ENCODE results near the gene IGSF22. TPM values are rescaled to one million over a fixed set of nuclear protein-coding genes. Genes with fewer than 3 reads are reported as not detected.

IGSF22 gene
- total RNA-seq, 1 experiment from 2014 or later = not detected

DNA sequence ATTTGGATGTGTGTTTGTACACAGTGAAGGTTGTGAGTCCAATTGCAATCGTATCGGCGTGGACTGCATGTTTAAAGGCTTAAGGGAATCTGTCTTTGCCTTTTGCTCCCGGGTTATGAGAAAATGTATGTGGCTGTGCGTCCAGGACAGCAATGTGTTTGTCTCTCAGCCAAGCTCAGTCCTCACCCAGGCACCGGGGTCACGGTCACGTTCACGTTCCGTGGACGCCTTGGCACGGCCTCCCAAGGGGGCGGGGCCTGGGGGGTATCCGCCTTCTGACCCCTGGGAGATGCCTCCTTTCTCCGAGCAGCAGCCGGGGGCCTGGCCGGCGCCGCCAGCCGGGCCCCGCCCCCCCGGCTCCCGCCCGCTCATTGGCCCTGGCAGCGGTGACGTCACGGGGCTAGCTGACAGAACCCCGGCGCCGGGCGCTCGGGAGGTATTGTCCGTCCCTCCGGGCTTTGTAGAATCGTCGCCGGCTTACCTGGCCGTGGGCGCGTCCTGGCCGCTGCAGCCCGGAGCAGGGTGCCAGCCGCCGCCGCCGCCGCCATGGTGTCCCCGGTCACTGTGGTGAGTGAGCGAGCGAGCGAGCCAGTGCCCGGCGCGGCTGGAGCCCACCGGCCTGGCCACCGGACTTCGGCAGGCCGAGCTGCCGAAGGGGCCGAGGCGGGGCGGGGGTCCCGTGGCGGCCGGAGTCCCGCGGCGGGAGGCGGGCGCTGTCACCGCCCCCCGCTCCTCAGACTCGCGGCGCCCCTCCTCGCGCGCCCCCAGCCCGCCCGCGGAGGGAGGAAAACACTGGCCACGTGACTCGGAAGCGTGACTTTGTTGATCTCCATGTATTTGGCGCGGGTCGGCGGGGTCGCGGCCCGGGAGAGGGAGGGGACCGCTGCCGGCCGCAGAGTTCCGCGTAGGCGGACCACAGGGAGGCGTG is 27.4 kb downstream of the IGSF22 start, which contains the start of gene TMEM86A:
TMEM86A (plus strand) TSS at position 439 of the 928 bp plus-strand sequence; CDS start at position 547, 108 bp downstream.
- Histone ChIP-seq H3K9ac (ENCODE audit: low read length) (peak within 1 kb of the TSS; percentile 63), H3K79me2 (ENCODE audit: insufficient read depth, low read length) (no peaks in the 10 kb centered on the region), H3K4me1 (ENCODE audit: control insufficient read depth in 1 of 2, insufficient read depth in 2 of 2, low read length in 2 of 2) (peaks cover 19 to 25% of the 10 kb centered on the region in 2 experiments), H4K20me1 (ENCODE audit: insufficient read depth) (no peaks in the 10 kb centered on the region), H3K36me3 (ENCODE audit: control insufficient read depth in 1 of 2, insufficient read depth in 2 of 2, low read length in 2 of 2) (no peaks in the 10 kb centered on the region), H3K27ac (ENCODE audit: low read depth, low read length) (peak within 1 kb of the TSS; percentile 30; the same call in 1 of the 2 replicates), H3K9me3 (ENCODE audit: control insufficient read depth in 1 of 2, insufficient read depth in 1 of 2, low read depth in 1 of 2, low read length in 2 of 2) (no peaks in the 10 kb centered on the region), H3K27me3 (ENCODE audit: insufficient read depth, low read length) (no peaks in the 10 kb centered on the region), H3K4me2 (ENCODE audit: low read length) (peak within 1 kb of the TSS; percentile 94), H3K4me3 (replicated peaks in 1 of 2; ENCODE audit: low read depth in 1 of 2, low read length in 2 of 2) (peak within 1 kb of the TSS; percentile 47 to 65), H3K9me2 (ENCODE audit: insufficient read depth) (no peaks in the 10 kb centered on the region), H2AFZ (ENCODE audit: low read depth, low read length, poor library complexity, severe bottlenecking) (peak within 1 kb of the TSS; percentile 74)
- DNase-seq (ENCODE audit: low read depth, low spot score) (peak; percentile 59), ATAC-seq (peak; percentile 96)
- TF ChIP-seq, protein P1, sequence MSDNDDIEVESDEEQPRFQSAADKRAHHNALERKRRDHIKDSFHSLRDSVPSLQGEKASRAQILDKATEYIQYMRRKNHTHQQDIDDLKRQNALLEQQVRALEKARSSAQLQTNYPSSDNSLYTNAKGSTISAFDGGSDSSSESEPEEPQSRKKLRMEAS (IDR thresholded peaks at IDR 0.05) = peak; percentile 33; the same call in 1 of the 2 replicates
- TF ChIP-seq POLR2AphosphoS5 (IDR thresholded peaks at IDR 0.05; ENCODE audit: low read depth, low read length) = peak; percentile 62; the same call in 1 of the 2 replicates
- 0 out of 2 replicates have a peak, but pooled peaks have one; percentile 36 for TF ChIP-seq EGR1 (IDR thresholded peaks at IDR 0.05; ENCODE audit: low read depth)
- TF ChIP-seq SP1 (IDR thresholded peaks at IDR 0.05; ENCODE audit: low read depth) = 0 out of 2 replicates have a peak, but pooled peaks have one; percentile 25
- no peak for TF ChIP-seq EZH2 (IDR thresholded peaks at IDR 0.05)
- TF ChIP-seq CEBPB (IDR thresholded peaks at IDR 0.05; ENCODE audit: low read depth) = no peak
- intact Hi-C loops (cut with micrococcal nuclease) = no loop called here
- CTCF ChIA-PET = interaction anchor here (1.3 kb wide), 1 partner anchor 23 kb away, joined by 3 read pairs; no protein-coding TSS in a partner anchor
- POLR2A ChIA-PET = no interaction called here
- RAD21 ChIA-PET (ENCODE audit: low non-redundant PET in 1 of 2, low total read pairs in 2 of 2, uncharacterized antibody in 2 of 2, unreplicated experiment in 2 of 2) = no interaction called here
- BruUV-seq (replicated peaks) = no TSS peak

DNA sequence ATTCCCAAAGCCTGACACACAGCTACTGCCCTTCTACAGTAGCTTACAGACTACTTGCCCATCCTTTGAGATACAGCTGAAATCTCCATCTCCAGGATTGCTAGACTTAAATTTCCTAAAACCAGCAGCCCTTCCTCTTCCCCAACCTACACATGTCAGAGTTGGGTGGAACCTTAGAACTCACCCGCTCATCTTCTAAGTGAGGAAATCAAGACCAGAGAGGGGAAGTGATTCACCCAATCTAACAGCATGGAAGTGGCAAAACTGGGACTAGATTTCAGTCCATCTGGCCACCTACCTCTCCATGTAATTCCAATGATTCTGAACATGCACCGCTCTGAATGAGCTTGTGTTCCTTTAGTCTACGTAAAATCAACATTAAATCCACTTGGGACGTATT is 28.4 kb downstream of the IGSF22 start:
- Histone ChIP-seq H3K9me3 (ENCODE audit: control insufficient read depth in 1 of 2, insufficient read depth in 1 of 2, low read depth in 1 of 2, low read length in 2 of 2) (no peaks in the 10 kb centered on the region), H3K9me2 (ENCODE audit: insufficient read depth) (no peaks in the 10 kb centered on the region), H2AFZ (ENCODE audit: low read depth, low read length, poor library complexity, severe bottlenecking) (peak overlapping the region; percentile 74), H3K79me2 (ENCODE audit: insufficient read depth, low read length) (no peaks in the 10 kb centered on the region), H3K4me1 (ENCODE audit: control insufficient read depth in 1 of 2, insufficient read depth in 2 of 2, low read length in 2 of 2) (peaks cover 19 to 25% of the 10 kb centered on the region in 2 experiments), H3K4me2 (ENCODE audit: low read length) (no peak overlapping the region), H4K20me1 (ENCODE audit: insufficient read depth) (no peaks in the 10 kb centered on the region), H3K27me3 (ENCODE audit: insufficient read depth, low read length) (no peaks in the 10 kb centered on the region), H3K9ac (ENCODE audit: low read length) (no peak overlapping the region), H3K27ac (ENCODE audit: low read depth, low read length) (no peak overlapping the region), H3K36me3 (ENCODE audit: control insufficient read depth in 1 of 2, insufficient read depth in 2 of 2, low read length in 2 of 2) (no peaks in the 10 kb centered on the region), H3K4me3 (replicated peaks in 1 of 2; ENCODE audit: low read depth in 1 of 2, low read length in 2 of 2) (no peak overlapping the region)
- ATAC-seq (no peak), DNase-seq (ENCODE audit: low read depth, low spot score) (no peak)
- no TSS peak for BruUV-seq (replicated peaks)
- ChIA-PET POLR2A (no interaction called here), CTCF (no interaction called here), RAD21 (ENCODE audit: low non-redundant PET in 1 of 2, low total read pairs in 2 of 2, uncharacterized antibody in 2 of 2, unreplicated experiment in 2 of 2) (no interaction called here)
- intact Hi-C loops (cut with micrococcal nuclease) = no loop called here
- TF ChIP-seq FOSL1 (IDR thresholded peaks at IDR 0.05; ENCODE audit: low read depth) = no peak
- no peak for TF ChIP-seq SP1 (IDR thresholded peaks at IDR 0.05; ENCODE audit: low read depth)
- TF ChIP-seq EZH2phosphoT487 (IDR thresholded peaks at IDR 0.05; ENCODE audit: borderline replicate concordance) = no peak
- no peak for TF ChIP-seq ZFX (IDR thresholded peaks at IDR 0.05)
- TF ChIP-seq EGR1 (IDR thresholded peaks at IDR 0.05; ENCODE audit: low read depth) = no peak
- no peak for TF ChIP-seq TCF7L2 (IDR thresholded peaks at IDR 0.05; ENCODE audit: borderline replicate concordance, extremely low read depth, insufficient read depth, insufficient read length)
- no peak for TF ChIP-seq ZNF274 (IDR thresholded peaks at IDR 0.05; ENCODE audit: low read depth, low read length)
- TF ChIP-seq, protein P2, sequence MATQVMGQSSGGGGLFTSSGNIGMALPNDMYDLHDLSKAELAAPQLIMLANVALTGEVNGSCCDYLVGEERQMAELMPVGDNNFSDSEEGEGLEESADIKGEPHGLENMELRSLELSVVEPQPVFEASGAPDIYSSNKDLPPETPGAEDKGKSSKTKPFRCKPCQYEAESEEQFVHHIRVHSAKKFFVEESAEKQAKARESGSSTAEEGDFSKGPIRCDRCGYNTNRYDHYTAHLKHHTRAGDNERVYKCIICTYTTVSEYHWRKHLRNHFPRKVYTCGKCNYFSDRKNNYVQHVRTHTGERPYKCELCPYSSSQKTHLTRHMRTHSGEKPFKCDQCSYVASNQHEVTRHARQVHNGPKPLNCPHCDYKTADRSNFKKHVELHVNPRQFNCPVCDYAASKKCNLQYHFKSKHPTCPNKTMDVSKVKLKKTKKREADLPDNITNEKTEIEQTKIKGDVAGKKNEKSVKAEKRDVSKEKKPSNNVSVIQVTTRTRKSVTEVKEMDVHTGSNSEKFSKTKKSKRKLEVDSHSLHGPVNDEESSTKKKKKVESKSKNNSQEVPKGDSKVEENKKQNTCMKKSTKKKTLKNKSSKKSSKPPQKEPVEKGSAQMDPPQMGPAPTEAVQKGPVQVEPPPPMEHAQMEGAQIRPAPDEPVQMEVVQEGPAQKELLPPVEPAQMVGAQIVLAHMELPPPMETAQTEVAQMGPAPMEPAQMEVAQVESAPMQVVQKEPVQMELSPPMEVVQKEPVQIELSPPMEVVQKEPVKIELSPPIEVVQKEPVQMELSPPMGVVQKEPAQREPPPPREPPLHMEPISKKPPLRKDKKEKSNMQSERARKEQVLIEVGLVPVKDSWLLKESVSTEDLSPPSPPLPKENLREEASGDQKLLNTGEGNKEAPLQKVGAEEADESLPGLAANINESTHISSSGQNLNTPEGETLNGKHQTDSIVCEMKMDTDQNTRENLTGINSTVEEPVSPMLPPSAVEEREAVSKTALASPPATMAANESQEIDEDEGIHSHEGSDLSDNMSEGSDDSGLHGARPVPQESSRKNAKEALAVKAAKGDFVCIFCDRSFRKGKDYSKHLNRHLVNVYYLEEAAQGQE (IDR thresholded peaks at IDR 0.05; ENCODE audit: low read depth) = no peak

All from HCT116 (cell line).